Ecto neural progenitor cell (in vitro differentiated cells): ENCODE results near the gene SCT.
"Not testable (repeated sequence)": the region's sequence is repeated elsewhere in the genome, so short reads cannot be mapped to it uniquely, and the experiment has no call there.

Experiments
- DNase-seq: peaks from one replicate; pipeline ENCODE4 v3.0.0-alpha.2; 2018; ENCODE audit warnings: low spot score

The SCT gene

DNA sequence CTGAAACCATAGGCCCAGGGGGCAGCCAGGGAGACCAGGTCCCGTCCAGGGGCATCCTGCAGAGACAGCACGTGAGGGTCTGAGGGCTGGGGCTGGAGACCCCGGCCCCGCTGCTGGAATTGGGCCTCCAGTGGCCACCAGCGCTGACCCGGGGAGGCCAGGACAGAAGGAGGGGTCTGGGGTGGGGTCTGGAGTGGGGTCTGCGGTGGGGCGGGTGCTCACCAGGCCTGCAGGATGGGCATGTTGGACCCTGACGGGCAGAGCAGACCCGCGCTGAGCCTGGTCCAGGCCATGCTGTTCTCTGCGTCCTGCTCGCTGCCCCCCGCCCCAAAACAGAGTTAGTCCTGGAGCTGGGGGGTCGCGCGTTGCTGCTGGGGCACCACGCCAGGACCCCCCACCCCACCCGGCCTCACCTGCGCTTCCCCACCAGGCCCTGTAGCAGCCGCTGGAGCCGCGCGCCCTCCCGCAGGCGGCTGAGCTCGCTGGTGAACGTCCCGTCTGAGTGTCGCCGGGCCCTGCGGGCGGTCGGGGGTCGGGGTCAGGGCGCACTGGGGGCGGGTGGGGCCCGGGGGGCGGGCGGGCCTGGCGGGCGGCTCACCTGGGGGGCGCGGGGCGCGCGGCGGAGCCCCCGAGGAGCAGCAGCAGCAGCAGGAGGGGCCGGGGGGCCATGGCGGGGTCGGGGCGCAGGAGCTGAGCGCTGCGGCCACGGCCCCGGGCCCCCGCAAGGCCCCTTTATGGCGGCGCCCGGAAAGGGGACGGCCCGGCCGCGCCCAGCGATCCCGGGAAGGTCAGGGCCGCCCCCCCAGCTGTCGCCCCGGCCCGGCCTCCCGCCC, at the start of gene SCT:
TSS of gene SCT (minus strand) at position 707 of the 833 bp plus-strand sequence. CDS start at position 669, 38 bp downstream.
- peak; percentile 55 for DNase-seq

GRCh38 chr11:674406-674805, 47.4 kb upstream of the SCT start:
- no peak for DNase-seq

- DNase-seq: no peak
Observed at GRCh38 chr11:673866-674265, 46.9 kb upstream of the SCT start.

GRCh38 chr11:665704-666281, 38.8 kb upstream of the SCT start:
- no peak for DNase-seq

GRCh38 chr11:665062-665703, 38.2 kb upstream of the SCT start:
- no peak for DNase-seq

GRCh38 chr11:662689-663274, 35.8 kb upstream of the SCT start:
- DNase-seq: peak; percentile 73

DNA sequence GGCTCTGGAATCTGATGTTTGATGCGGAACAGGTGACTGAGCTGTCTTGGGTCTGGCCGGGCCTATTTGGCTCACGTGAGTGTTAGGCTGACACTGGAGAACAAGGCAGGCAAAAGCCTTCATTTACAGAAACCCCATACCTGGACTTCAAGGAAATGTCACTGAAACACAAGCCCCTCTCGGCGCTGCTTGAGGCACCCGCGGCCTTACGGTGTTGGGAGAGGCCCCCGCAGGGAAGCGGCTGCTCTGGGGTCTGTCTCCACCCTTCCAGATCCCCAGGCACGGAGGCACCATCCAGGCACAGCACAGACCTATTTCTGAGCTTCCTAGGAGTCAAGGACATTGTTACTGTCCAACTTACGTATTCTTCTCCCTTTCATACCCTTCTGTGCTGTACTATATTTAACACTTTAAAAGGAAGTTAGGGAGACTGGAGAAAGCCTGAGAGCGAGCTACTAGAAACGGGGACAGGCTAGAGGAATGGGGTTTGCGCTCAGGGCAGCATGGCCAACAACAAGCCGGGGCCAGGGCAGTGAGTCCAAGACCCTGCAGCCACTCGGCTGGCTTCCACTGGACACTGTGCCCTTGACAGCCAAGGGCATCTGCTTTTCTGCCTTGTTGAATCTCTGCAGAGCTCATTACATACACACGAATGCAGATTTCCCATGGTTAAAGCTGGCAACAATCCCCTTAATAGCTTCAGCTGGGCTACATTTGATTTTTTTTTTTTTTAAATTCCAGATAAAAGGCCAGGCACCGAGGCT, 33.9 kb upstream of the SCT start:
- no peak for DNase-seq

- no peak for DNase-seq
Observed at GRCh38 chr11:660281-660680, 33.3 kb upstream of the SCT start.

- DNase-seq: no peak
Observed at GRCh38 chr11:659532-660085, 32.6 kb upstream of the SCT start.

- DNase-seq: no peak
Observed at GRCh38 chr11:657691-658126, 30.7 kb upstream of the SCT start.

- DNase-seq: no peak
Observed at GRCh38 chr11:656866-657265, 29.9 kb upstream of the SCT start.

DNA sequence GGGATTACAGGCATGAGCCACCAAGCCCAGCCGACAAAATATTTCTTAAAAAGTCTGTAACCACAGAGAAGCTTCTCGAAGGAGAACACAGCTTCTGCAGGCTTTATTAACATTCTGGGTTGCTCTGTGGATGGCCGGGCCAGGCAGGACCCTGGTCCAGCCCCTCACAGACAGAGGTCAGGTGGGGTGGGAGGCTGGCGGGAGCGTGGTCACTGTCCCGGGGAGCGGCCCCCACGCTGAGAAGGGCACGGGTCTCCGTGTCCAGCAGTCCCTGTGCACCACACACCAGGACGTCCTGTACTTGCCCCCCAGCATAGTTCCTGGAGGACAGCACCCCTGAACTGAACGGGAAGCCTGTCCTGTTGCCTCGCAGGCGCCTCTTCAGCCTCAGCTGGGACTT, 29.4 kb upstream of the SCT start:
- DNase-seq: no peak

DNA sequence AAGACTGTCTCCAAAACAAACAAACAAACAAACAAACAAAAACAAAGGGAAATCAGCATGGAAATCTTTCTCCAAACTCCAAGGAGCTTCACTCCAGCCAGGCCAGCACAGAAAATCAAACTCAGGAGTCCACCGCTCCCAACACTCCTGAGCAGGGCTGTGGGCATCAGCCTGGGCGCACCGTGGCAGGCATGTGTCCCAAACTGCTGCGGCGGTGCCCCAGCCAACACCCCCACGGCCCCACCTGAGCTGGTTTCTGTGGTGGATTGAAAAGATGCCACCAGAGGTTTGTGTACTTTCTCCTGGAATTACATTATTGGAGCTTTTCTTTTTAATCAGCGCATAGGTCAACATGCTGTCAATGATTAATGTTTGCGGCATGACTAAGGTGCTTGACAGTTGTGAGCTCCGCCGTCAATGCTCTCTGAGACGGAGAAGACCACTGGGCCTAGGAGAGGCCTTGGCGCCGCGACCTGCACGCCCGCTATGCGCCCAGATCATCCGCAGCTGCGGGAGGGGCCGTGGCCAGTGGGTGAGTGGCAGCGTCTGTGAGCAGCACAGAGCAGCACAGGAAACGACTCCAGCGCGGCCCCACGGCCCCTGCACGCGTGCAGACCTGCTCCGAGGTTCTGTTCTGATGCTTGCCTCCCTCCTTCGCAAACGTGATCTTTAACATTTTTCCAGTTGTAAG, 28.2 kb upstream of the SCT start:
- no peak for DNase-seq

GRCh38 chr11:654444-654843, 27.5 kb upstream of the SCT start:
- DNase-seq: not testable (repeated sequence)

GRCh38 chr11:653837-654236, 26.9 kb upstream of the SCT start:
- no peak for DNase-seq

- DNase-seq: not testable (repeated sequence)
Observed at GRCh38 chr11:653136-653535, 26.2 kb upstream of the SCT start.

- DNase-seq: no peak
Observed at GRCh38 chr11:650482-650881, 23.5 kb upstream of the SCT start.

DNA sequence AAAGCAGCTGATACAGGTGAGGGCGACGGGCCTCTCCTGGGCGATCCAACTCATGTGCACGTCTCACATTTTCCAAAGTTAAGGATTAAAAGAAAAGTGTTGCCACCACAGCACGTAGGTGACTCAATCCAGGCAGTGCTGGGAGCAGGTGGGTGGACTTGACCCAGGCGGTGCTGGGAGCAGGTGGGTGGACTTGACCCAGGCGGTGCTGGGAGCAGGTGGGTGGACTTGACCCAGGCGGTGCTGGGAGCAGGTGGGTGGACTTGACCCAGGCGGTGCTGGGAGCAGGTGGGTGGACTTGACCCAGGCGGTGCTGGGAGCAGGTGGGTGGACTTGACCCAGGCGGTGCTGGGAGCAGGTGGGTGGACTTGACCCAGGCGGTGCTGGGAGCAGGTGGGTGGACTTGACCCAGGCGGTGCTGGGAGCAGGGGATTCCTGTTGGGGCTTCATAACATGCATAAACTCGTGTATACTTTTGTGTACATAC, 20.7 kb upstream of the SCT start:
- not testable (repeated sequence) for DNase-seq

GRCh38 chr11:646214-646613, 19.2 kb upstream of the SCT start:
- no peak for DNase-seq

- DNase-seq: no peak
Observed at GRCh38 chr11:645536-645935, 18.6 kb upstream of the SCT start.
